IPS-NIHi7 (cell line): ENCODE results near the gene ITPR2.
"Not testable (repeated sequence)": the region's sequence is repeated elsewhere in the genome, so short reads cannot be mapped to it uniquely, and the experiment has no call there.

Source experiments
- DNase-seq: peaks from one replicate; pipeline ENCODE4 v3.0.0; 2012; ENCODE audit warnings: mixed read lengths; ENCODE audit errors: extremely low spot score

Gene ITPR2

GRCh38 chr12:26760657-26761293 is 72.2 kb downstream of the ITPR2 start:
- DNase-seq: no peak

GRCh38 chr12:26755362-26755761 is 77.6 kb downstream of the ITPR2 start:
- not testable (repeated sequence) for DNase-seq

GRCh38 chr12:26754148-26754547 is 78.8 kb downstream of the ITPR2 start:
- DNase-seq: no peak

- DNase-seq: no peak
Observed at GRCh38 chr12:26751179-26751578, 81.8 kb downstream of the ITPR2 start.

- DNase-seq: no peak
Observed at GRCh38 chr12:26750531-26751175, 82.3 kb downstream of the ITPR2 start.

- no peak for DNase-seq
Observed at GRCh38 chr12:26749781-26750180, 83.2 kb downstream of the ITPR2 start.

GRCh38 chr12:26748741-26749431 is 84.1 kb downstream of the ITPR2 start:
- no peak for DNase-seq

GRCh38 chr12:26748412-26748740 is 84.6 kb downstream of the ITPR2 start:
- DNase-seq: no peak

GRCh38 chr12:26746121-26746714 is 86.8 kb downstream of the ITPR2 start:
- DNase-seq: peak; percentile 21

GRCh38 chr12:26744697-26745440 is 88.1 kb downstream of the ITPR2 start:
- DNase-seq: no peak

- DNase-seq: no peak
Observed at GRCh38 chr12:26744042-26744626, 88.9 kb downstream of the ITPR2 start.

- DNase-seq: no peak
Observed at GRCh38 chr12:26741584-26742227, 91.3 kb downstream of the ITPR2 start.

GRCh38 chr12:26740991-26741390 is 92.0 kb downstream of the ITPR2 start:
- no peak for DNase-seq

GRCh38 chr12:26740348-26740747 is 92.6 kb downstream of the ITPR2 start:
- no peak for DNase-seq

- DNase-seq: no peak
Observed at GRCh38 chr12:26737487-26738030, 95.4 kb downstream of the ITPR2 start.

- DNase-seq: no peak
Observed at GRCh38 chr12:26736563-26737486, 96.2 kb downstream of the ITPR2 start.

- no peak for DNase-seq
Observed at GRCh38 chr12:26735249-26735639, 97.8 kb downstream of the ITPR2 start.

GRCh38 chr12:26734510-26735248 is 98.3 kb downstream of the ITPR2 start:
- no peak for DNase-seq
